ENCODE data around the gene MED10. TPM values are rescaled to one million over a fixed set of nuclear protein-coding genes. Genes with fewer than 3 reads are reported as not detected.

MED10 gene
- total RNA-seq, 1 donor from 2014 or later, result 31.8 TPM

GRCh38 chr5:6419340-6419852 lies 41.0 kb upstream of the MED10 start:
- Histone ChIP-seq H3K4me3 (no peak overlapping the region), H3K27ac (no peak overlapping the region), H3K4me1 (no peaks in the 10 kb centered on the region), H3K27me3 (peaks cover 9% of the 10 kb centered on the region), H3K9me3 (no peaks in the 10 kb centered on the region), H3K36me3 (no peaks in the 10 kb centered on the region)
- no peak for DNase-seq
- no peak for ATAC-seq
- intact Hi-C loops (cut with DNase I), result no loop called here
- TF ChIP-seq CTCF (IDR thresholded peaks at IDR 0.05), result no peak

- TF ChIP-seq CTCF (IDR thresholded peaks at IDR 0.05), result no peak
- Histone ChIP-seq H3K36me3 (no peaks in the 10 kb centered on the region), H3K4me3 (no peak overlapping the region), H3K27ac (no peak overlapping the region), H3K9me3 (no peaks in the 10 kb centered on the region), H3K27me3 (peaks cover 9% of the 10 kb centered on the region), H3K4me1 (no peaks in the 10 kb centered on the region)
- DNase-seq (no peak), ATAC-seq (no peak)
- intact Hi-C loops (cut with DNase I), result no loop called here
These were observed 40.4 kb upstream of the MED10 start for GRCh38 chr5:6418679-6419276.

DNA sequence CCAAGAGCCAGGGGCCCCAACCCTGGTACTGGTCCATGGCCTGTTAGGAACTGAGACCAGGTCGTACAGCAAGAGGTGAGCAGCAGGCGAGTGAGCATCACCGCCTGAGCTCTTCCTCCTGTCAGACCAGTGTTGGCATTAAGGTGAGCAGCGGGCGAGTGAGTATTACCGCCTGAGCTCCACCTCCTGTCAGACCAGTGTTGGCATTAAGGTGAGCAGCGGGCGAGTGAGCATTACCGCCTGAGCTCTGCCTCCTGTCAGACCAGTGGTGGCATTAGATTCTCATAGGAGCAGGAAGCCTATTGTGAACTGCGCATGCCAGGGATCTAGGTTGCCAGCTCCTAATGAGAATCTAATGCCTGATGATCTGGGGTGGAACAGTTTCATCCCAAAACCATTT lies 39.3 kb upstream of the MED10 start:
- no peaks in the 10 kb centered on the region for H3K36me3 ChIP-seq
- no peak for DNase-seq
- no peak overlapping the region for H3K4me3 ChIP-seq
- H3K9me3 ChIP-seq, result no peaks in the 10 kb centered on the region
- ATAC-seq, result no peak
- intact Hi-C loops (cut with DNase I), result no loop called here
- no peaks in the 10 kb centered on the region for H3K4me1 ChIP-seq
- no peak overlapping the region for H3K27ac ChIP-seq
- peaks cover 9% of the 10 kb centered on the region for H3K27me3 ChIP-seq
- TF ChIP-seq CTCF (IDR thresholded peaks at IDR 0.05), result no peak

- H3K27me3 ChIP-seq, result peaks cover 13% of the 10 kb centered on the region
- H3K4me1 ChIP-seq, result no peaks in the 10 kb centered on the region
- H3K4me3 ChIP-seq, result no peak overlapping the region
- intact Hi-C loops (cut with DNase I), result no loop called here
- no peak for TF ChIP-seq CTCF (IDR thresholded peaks at IDR 0.05)
- DNase-seq (no peak), ATAC-seq (no peak)
- no peak overlapping the region for H3K27ac ChIP-seq
- no peaks in the 10 kb centered on the region for H3K9me3 ChIP-seq
- no peaks in the 10 kb centered on the region for H3K36me3 ChIP-seq
These were observed 34.5 kb upstream of the MED10 start for GRCh38 chr5:6412811-6413210.

DNA sequence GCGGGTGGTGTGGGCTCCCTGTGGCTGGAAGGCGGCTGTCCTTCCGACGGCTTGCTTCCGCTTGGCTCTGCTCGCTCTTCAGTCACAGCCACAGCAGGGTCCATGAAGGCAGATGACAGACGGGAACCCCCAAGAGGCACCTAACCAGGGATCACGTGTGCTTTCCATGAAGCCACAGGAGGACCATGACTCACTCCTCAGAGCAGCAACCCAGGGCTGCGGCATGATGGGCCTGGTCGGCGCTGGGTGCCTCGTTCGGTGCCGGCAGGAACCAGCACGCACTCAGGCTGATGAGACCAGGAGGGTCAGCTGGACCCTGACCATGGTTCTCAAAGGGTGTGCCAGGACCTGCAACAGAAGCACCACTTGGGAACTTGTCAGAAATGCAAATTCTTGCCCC lies 32.8 kb upstream of the MED10 start:
- Histone ChIP-seq H3K4me3 (no peak overlapping the region), H3K27ac (no peak overlapping the region), H3K9me3 (no peaks in the 10 kb centered on the region), H3K36me3 (no peaks in the 10 kb centered on the region), H3K4me1 (no peaks in the 10 kb centered on the region), H3K27me3 (peaks cover 14% of the 10 kb centered on the region)
- ATAC-seq, result no peak
- DNase-seq, result no peak
- TF ChIP-seq CTCF (IDR thresholded peaks at IDR 0.05), result no peak
- intact Hi-C loops (cut with DNase I), result no loop called here

GRCh38 chr5:6410421-6410820 lies 32.1 kb upstream of the MED10 start:
- Histone ChIP-seq H3K4me1 (no peaks in the 10 kb centered on the region), H3K36me3 (no peaks in the 10 kb centered on the region), H3K27ac (no peak overlapping the region), H3K4me3 (no peak overlapping the region), H3K27me3 (peaks cover 14% of the 10 kb centered on the region), H3K9me3 (no peaks in the 10 kb centered on the region)
- TF ChIP-seq CTCF (IDR thresholded peaks at IDR 0.05), result no peak
- intact Hi-C loops (cut with DNase I), result no loop called here
- DNase-seq, result no peak
- no peak for ATAC-seq

Data from upper lobe of right lung (tissue), 1 donor.